ENCODE data around the gene GPR148.
"Not testable (repeated sequence)": the region's sequence is repeated elsewhere in the genome, so short reads cannot be mapped to it uniquely, and the experiment has no call there.

GPR148 gene

GRCh38 chr2:130728549-130729316 is at the start of gene GPR148:
TSS of gene GPR148 (plus strand) at chr2:130729070. CDS start at chr2:130729152, 82 bp downstream.
- peak; percentile 8 for DNase-seq (ENCODE audit: low spot score)

GRCh38 chr2:130692041-130692770 is 36.7 kb upstream of the GPR148 start:
- DNase-seq (ENCODE audit: low spot score), result not testable (repeated sequence)

GRCh38 chr2:130693474-130693873 is 35.4 kb upstream of the GPR148 start:
- peak; percentile 20 for DNase-seq (ENCODE audit: low spot score)

GRCh38 chr2:130703250-130703649 is 25.6 kb upstream of the GPR148 start:
- not testable (repeated sequence) for DNase-seq (ENCODE audit: low spot score)

GRCh38 chr2:130714795-130715194 is 14.1 kb upstream of the GPR148 start:
- not testable (repeated sequence) for DNase-seq (ENCODE audit: low spot score)

GRCh38 chr2:130720036-130720435 is 8.8 kb upstream of the GPR148 start:
- no peak for DNase-seq (ENCODE audit: low spot score)

- DNase-seq (ENCODE audit: low spot score), result no peak
Measured at GRCh38 chr2:130720528-130720927, 8.3 kb upstream of the GPR148 start.

- DNase-seq (ENCODE audit: low spot score), result no peak
Measured at GRCh38 chr2:130724455-130724854, 4.4 kb upstream of the GPR148 start.

- no peak for DNase-seq (ENCODE audit: low spot score)
Measured at GRCh38 chr2:130726614-130727180, 2.2 kb upstream of the GPR148 start.

GRCh38 chr2:130727286-130727924 is 1.5 kb upstream of the GPR148 start:
- DNase-seq (ENCODE audit: low spot score), result peak; percentile 69

GRCh38 chr2:130728007-130728454 is 839 bp upstream of the GPR148 start:
- no peak for DNase-seq (ENCODE audit: low spot score)

GRCh38 chr2:130729322-130730299 is 741 bp downstream of the GPR148 start:
- DNase-seq (ENCODE audit: low spot score), result no peak

GRCh38 chr2:130732257-130732656 is 3.4 kb downstream of the GPR148 start:
- not testable (repeated sequence) for DNase-seq (ENCODE audit: low spot score)

- DNase-seq (ENCODE audit: low spot score), result no peak
Measured at GRCh38 chr2:130735200-130735599, 6.3 kb downstream of the GPR148 start.

- DNase-seq (ENCODE audit: low spot score), result no peak
Measured at GRCh38 chr2:130736487-130736886, 7.6 kb downstream of the GPR148 start.

- DNase-seq (ENCODE audit: low spot score), result no peak
Measured at GRCh38 chr2:130737592-130737991, 8.7 kb downstream of the GPR148 start.

- no peak for DNase-seq (ENCODE audit: low spot score)
Measured at GRCh38 chr2:130740671-130741070, 11.8 kb downstream of the GPR148 start.

GRCh38 chr2:130743278-130743677 is 14.4 kb downstream of the GPR148 start:
- no peak for DNase-seq (ENCODE audit: low spot score)

GRCh38 chr2:130744287-130745117 is 15.6 kb downstream of the GPR148 start:
- DNase-seq (ENCODE audit: low spot score), result no peak

- no peak for DNase-seq (ENCODE audit: low spot score)
Measured at GRCh38 chr2:130749078-130749477, 20.2 kb downstream of the GPR148 start.

All from kidney tubule cell (primary cell).